Mesenchymal stem cell (in vitro differentiated cells and primary cell): ENCODE measurements around the gene CYBC1.
A peak's percentile ranks its signal among the peaks of the same experiment; 100 is the strongest.

ENCODE experiments used
- DNase-seq: peaks from one replicate; pipeline ENCODE4 v3.0.0-alpha.2; 2013
- H2AFZ ChIP-seq: one replicate; pipeline ENCODE4 v1.6.1; 2013; ENCODE audit warnings: low read depth, mild to moderate bottlenecking, control low read depth, inconsistent platforms, low read length, moderate library complexity
- H2AK5ac ChIP-seq: 2 replicates; pipeline ENCODE4 v1.6.1; 2013; ENCODE audit warnings: low read length, moderate library complexity, mild to moderate bottlenecking, inconsistent platforms; ENCODE audit not compliant: severe bottlenecking
- H2BK120ac ChIP-seq: one replicate; pipeline ENCODE4 v1.6.1; 2013; ENCODE audit warnings: low read depth, mild to moderate bottlenecking, inconsistent platforms, low read length, moderate library complexity
- H2BK12ac ChIP-seq, 2 experiments: one replicate each; pipeline ENCODE4 v1.6.1; 2013; ENCODE audit warnings: inconsistent platforms in 2 of 2, low read length in 2 of 2, mild to moderate bottlenecking in 2 of 2, moderate library complexity in 2 of 2, control low read depth in 1 of 2
- H2BK15ac ChIP-seq: one replicate; pipeline ENCODE4 v1.6.1; 2013; ENCODE audit warnings: mild to moderate bottlenecking, low read depth, inconsistent platforms; ENCODE audit not compliant: poor library complexity, severe bottlenecking
- H2BK5ac ChIP-seq: 2 replicates; pipeline ENCODE4 v1.6.1; 2013; ENCODE audit warnings: low read depth, mild to moderate bottlenecking, low read length, control low read depth, inconsistent platforms; ENCODE audit not compliant: poor library complexity, severe bottlenecking
- H3K14ac ChIP-seq, 2 experiments: one replicate each; pipeline ENCODE4 v1.6.1; 2013; ENCODE audit warnings: inconsistent platforms in 2 of 2, low read length in 2 of 2, control low read depth in 1 of 2, mild to moderate bottlenecking in 1 of 2, moderate library complexity in 1 of 2
- H3K18ac ChIP-seq, 2 experiments: one replicate each; pipeline ENCODE4 v1.6.1; 2013; ENCODE audit warnings: inconsistent platforms in 2 of 2, low read length in 2 of 2, control low read depth in 1 of 2, low read depth in 1 of 2, mild to moderate bottlenecking in 1 of 2
- H3K23ac ChIP-seq, 2 experiments: one replicate each; pipeline ENCODE4 v1.6.1; 2013; ENCODE audit warnings: inconsistent platforms in 2 of 2, low read length in 2 of 2, mild to moderate bottlenecking in 2 of 2, moderate library complexity in 2 of 2, control low read depth in 1 of 2
- H3K27ac ChIP-seq: 2 replicates; pipeline ENCODE4 v1.5.1; 2013; ENCODE audit warnings: mild to moderate bottlenecking, moderate library complexity, low read length, control low read depth, inconsistent platforms; ENCODE audit not compliant: poor library complexity, severe bottlenecking
- H3K27me3 ChIP-seq, 2 experiments: 2 replicates each; pipeline versions ENCODE4 v1.6.1 to v1.7.0; 2013; ENCODE audit warnings: low read length in 2 of 2, mild to moderate bottlenecking in 2 of 2, moderate library complexity in 2 of 2, control low read depth in 1 of 2, inconsistent platforms in 1 of 2; ENCODE audit not compliant: control insufficient read depth in 1 of 2, insufficient read depth in 1 of 2
- H3K36me3 ChIP-seq, 2 experiments: 2 replicates each; pipeline versions ENCODE4 v1.6.1 to v1.7.0; 2013; ENCODE audit warnings: low read length in 2 of 2, control low read depth in 1 of 2, inconsistent platforms in 1 of 2, low read depth in 1 of 2, mild to moderate bottlenecking in 1 of 2; ENCODE audit not compliant: insufficient read depth in 2 of 2, control insufficient read depth in 1 of 2
- H3K4ac ChIP-seq, 2 experiments: one replicate each; pipeline ENCODE4 v1.6.1; 2013; ENCODE audit warnings: inconsistent platforms in 2 of 2, low read length in 2 of 2, mild to moderate bottlenecking in 2 of 2, moderate library complexity in 2 of 2, control low read depth in 1 of 2, low read depth in 1 of 2
- H3K4me1 ChIP-seq: 2 replicates; pipeline ENCODE4 v1.6.1; 2013; ENCODE audit warnings: low read depth, low read length, control low read depth; ENCODE audit not compliant: control insufficient read depth, insufficient read depth
- H3K4me2 ChIP-seq: 2 replicates; pipeline ENCODE4 v1.6.1; 2013; ENCODE audit warnings: low read length, mild to moderate bottlenecking, inconsistent platforms; ENCODE audit not compliant: poor library complexity, severe bottlenecking
- H3K4me3 ChIP-seq, 2 experiments: 2 replicates each; pipeline versions ENCODE4 v1.5.1 to v1.7.0; 2013; ENCODE audit warnings: low read length in 2 of 2, mild to moderate bottlenecking in 2 of 2, control low read depth in 1 of 2, low read depth in 1 of 2; ENCODE audit not compliant: insufficient read depth in 1 of 2
- H3K79me1 ChIP-seq: replicated peaks from 2 replicates; pipeline ENCODE4 v1.6.1; 2013; ENCODE audit warnings: mild to moderate bottlenecking, control low read depth, low read length, inconsistent platforms; ENCODE audit not compliant: poor library complexity, severe bottlenecking
- H3K9ac ChIP-seq: 2 replicates; pipeline ENCODE4 v1.7.0; 2013; ENCODE audit warnings: mild to moderate bottlenecking, low read length, moderate library complexity
- H3K9me3 ChIP-seq: 2 replicates; pipeline ENCODE4 v1.7.0; 2013; ENCODE audit warnings: mild to moderate bottlenecking, low read length; ENCODE audit not compliant: control insufficient read depth
- H4K8ac ChIP-seq: one replicate; pipeline ENCODE4 v1.6.1; 2013; ENCODE audit warnings: inconsistent platforms, mild to moderate bottlenecking, low read length, moderate library complexity
- H4K91ac ChIP-seq: one replicate; pipeline ENCODE4 v1.6.1; 2013; ENCODE audit warnings: mild to moderate bottlenecking, low read length, inconsistent platforms
- WGBS: methylation state at CpG from one replicate; pipeline ENCODE4 v1.1.7; 2013; ENCODE audit warnings: mixed read lengths; 5-methylcytosine and 5-hydroxymethylcytosine counted together

CYBC1 gene

DNA sequence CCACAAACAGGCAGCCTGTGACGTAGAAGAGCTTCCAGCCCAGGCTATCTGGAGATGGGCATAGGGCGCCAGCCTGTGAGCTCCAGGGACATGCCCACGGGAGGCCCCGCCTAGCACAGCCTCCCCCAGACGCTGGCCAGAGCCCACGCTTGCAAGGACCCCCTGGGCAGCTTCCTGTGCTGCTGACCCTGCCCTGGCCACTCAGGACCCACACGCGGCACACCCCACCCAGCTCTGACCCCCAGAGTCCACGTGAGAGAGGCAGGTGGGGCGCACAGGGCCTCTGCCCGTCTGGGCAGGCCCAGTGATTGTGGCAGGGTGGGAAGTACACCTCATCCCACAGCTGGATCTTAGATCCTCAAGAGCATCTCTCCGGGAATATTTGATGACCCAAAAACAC, 3.9 kb downstream of the CYBC1 start:
- 98% methylated on average over 12 of the region's 12 CpGs for WGBS
- Histone ChIP-seq H4K8ac (no peak overlapping the region), H3K27me3 (no peaks in the 10 kb centered on the region), H2AK5ac (no peak overlapping the region), H3K9me3 (no peaks in the 10 kb centered on the region), H3K4ac (no peak overlapping the region), H3K4me2 (no peak overlapping the region), H2BK15ac (no peak overlapping the region), H3K18ac (no peak overlapping the region), H3K79me1 (peaks cover 34% of the 10 kb centered on the region), H2BK120ac (no peak overlapping the region), H3K14ac (no peak overlapping the region), H3K4me3 (no peak overlapping the region), H3K9ac (no peak overlapping the region), H3K27ac (no peak overlapping the region), H2BK12ac (no peak overlapping the region), H3K23ac (no peak overlapping the region), H4K91ac (no peak overlapping the region), H2BK5ac (no peak overlapping the region), H3K36me3 (peaks cover 39 to 60% of the 10 kb centered on the region in 2 experiments), H2AFZ (no peak overlapping the region), H3K4me1 (peaks cover 32% of the 10 kb centered on the region)
- DNase-seq = no peak

DNA sequence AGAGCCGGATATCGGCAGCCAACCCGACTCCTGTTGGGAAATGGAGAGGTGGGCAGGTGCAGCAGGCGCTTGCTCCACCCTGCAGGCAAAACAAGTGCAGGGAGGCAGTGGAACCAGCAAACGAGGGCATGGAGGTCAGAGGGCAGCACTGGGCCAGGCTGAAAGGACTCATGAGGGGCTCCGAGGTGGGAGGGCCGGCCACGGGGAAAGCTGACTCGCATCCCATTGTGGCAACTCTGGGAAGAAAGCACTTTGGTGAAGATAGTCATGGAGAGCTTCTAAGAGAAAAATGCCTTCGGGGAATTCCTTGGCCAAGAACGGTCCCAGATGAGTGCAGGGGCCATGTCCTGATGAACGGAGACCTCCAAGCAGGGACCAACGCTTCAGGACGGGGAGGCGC, 4.4 kb downstream of the CYBC1 start:
- H4K8ac ChIP-seq = peak overlapping the region; percentile 19
- peaks cover 34% of the 10 kb centered on the region for H3K4me1 ChIP-seq
- no peaks in the 10 kb centered on the region for H3K27me3 ChIP-seq
- no peak overlapping the region for H2AFZ ChIP-seq
- no peak overlapping the region for H2BK15ac ChIP-seq
- H2BK12ac ChIP-seq = no peak overlapping the region
- no peak overlapping the region for H3K9ac ChIP-seq
- DNase-seq = no peak
- H3K4ac ChIP-seq = no peak overlapping the region
- no peak overlapping the region for H4K91ac ChIP-seq
- no peaks in the 10 kb centered on the region for H3K9me3 ChIP-seq
- H3K4me3 ChIP-seq = no peak overlapping the region
- H3K4me2 ChIP-seq = no peak overlapping the region
- no peak overlapping the region for H3K18ac ChIP-seq
- no peak overlapping the region for H3K14ac ChIP-seq
- no peak overlapping the region for H2BK120ac ChIP-seq
- H2AK5ac ChIP-seq = no peak overlapping the region
- H3K27ac ChIP-seq = no peak overlapping the region
- H3K36me3 ChIP-seq = peaks cover 39 to 65% of the 10 kb centered on the region in 2 experiments
- H3K79me1 ChIP-seq = peaks cover 32% of the 10 kb centered on the region
- WGBS = 94% methylated on average over 15 of the region's 15 CpGs
- H3K23ac ChIP-seq = no peak overlapping the region
- H2BK5ac ChIP-seq = no peak overlapping the region

- Histone ChIP-seq H3K9ac (no peak overlapping the region), H2BK12ac (no peak overlapping the region), H2BK15ac (no peak overlapping the region), H3K27ac (no peak overlapping the region), H4K91ac (no peak overlapping the region), H3K4me2 (no peak overlapping the region), H3K14ac (no peak overlapping the region), H2BK5ac (no peak overlapping the region), H2AK5ac (no peak overlapping the region), H3K9me3 (no peaks in the 10 kb centered on the region), H3K4me1 (peaks cover 38% of the 10 kb centered on the region), H4K8ac (no peak overlapping the region), H3K23ac (no peak overlapping the region), H2AFZ (no peak overlapping the region), H2BK120ac (no peak overlapping the region), H3K36me3 (peaks cover 39 to 67% of the 10 kb centered on the region in 2 experiments), H3K79me1 (peaks cover 32% of the 10 kb centered on the region), H3K4me3 (no peak overlapping the region), H3K18ac (no peak overlapping the region), H3K27me3 (no peaks in the 10 kb centered on the region), H3K4ac (no peak overlapping the region)
- WGBS = 93% methylated on average over 13 of the region's 13 CpGs
- no peak for DNase-seq
These were observed 5.0 kb downstream of the CYBC1 start for GRCh38 chr17:82445542-82445941.

DNA sequence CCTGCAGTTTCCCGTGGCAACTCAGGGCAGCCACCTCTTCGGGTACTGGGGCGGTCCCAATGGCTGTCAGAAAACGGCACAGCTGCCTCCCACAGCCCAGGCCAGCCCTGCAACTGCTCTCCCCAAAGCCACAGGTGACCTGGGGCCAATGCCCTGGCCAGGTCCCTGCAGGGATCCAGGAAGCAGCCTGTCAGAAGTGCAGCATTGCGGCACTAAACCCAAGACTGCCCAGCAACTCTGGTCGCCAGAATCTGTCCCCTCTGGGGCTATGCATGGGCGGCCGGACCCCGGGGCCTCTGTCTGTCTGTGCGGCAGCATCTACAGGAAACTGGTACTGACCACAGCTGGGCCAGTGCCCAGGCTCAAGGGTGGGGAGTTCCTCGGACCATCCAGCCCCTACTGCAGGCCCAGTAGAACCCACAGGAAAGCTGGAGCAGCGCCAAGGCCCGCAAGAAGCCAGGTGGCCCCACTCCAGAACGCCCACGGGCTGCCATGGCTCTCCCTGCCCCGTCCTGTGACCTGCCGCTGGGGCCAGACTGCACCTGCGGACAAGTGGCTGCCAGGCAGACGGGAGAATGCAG, 5.5 kb downstream of the CYBC1 start:
- Histone ChIP-seq H3K36me3 (peaks cover 39 to 71% of the 10 kb centered on the region in 2 experiments), H2AFZ (no peak overlapping the region), H3K14ac (no peak overlapping the region), H2BK15ac (no peak overlapping the region), H3K23ac (no peak overlapping the region), H2AK5ac (no peak overlapping the region), H3K4ac (no peak overlapping the region), H3K27me3 (no peaks in the 10 kb centered on the region), H4K8ac (no peak overlapping the region), H3K27ac (no peak overlapping the region), H3K9me3 (no peaks in the 10 kb centered on the region), H2BK12ac (no peak overlapping the region), H3K79me1 (peaks cover 31% of the 10 kb centered on the region), H3K4me2 (no peak overlapping the region), H3K4me3 (no peak overlapping the region), H4K91ac (no peak overlapping the region), H2BK5ac (no peak overlapping the region), H2BK120ac (no peak overlapping the region), H3K4me1 (peaks cover 37% of the 10 kb centered on the region), H3K9ac (no peak overlapping the region), H3K18ac (no peak overlapping the region)
- no peak for DNase-seq
- WGBS = 91% methylated on average over 19 of the region's 19 CpGs
